ENCODE results near the gene RBM5.

The RBM5 gene

GRCh38 chr3:50160561-50160983 lies 71.9 kb downstream of the RBM5 start:
- no peak for DNase-seq (ENCODE audit: low read depth in 2 of 2)

DNA sequence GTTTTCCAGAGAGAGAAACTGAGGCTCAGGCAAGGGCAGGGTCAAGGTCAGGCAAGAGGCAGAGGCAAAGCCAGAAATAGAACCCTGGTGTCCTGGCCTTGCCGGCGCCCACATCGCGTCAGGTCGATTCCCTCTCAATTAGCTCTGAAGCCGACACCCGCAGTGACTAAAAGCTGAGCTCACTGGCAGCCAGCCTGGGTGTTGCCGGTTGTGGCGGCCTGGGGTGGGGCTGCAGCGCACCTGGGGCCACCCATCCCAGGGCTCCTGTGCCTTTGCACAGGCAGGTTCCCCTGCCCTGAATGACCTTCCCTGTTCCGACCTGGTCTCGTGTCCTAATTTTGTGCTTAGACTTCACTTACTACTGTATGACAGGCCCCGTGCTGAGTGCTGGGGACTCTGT lies 72.6 kb downstream of the RBM5 start:
- no peak for DNase-seq (ENCODE audit: low read depth in 2 of 2)

GRCh38 chr3:50162034-50162883 lies 73.5 kb downstream of the RBM5 start:
- no peak for DNase-seq (ENCODE audit: low read depth in 2 of 2)

- no peak for DNase-seq (ENCODE audit: low read depth in 2 of 2)
Measured at GRCh38 chr3:50163572-50164455, 75.1 kb downstream of the RBM5 start.

DNA sequence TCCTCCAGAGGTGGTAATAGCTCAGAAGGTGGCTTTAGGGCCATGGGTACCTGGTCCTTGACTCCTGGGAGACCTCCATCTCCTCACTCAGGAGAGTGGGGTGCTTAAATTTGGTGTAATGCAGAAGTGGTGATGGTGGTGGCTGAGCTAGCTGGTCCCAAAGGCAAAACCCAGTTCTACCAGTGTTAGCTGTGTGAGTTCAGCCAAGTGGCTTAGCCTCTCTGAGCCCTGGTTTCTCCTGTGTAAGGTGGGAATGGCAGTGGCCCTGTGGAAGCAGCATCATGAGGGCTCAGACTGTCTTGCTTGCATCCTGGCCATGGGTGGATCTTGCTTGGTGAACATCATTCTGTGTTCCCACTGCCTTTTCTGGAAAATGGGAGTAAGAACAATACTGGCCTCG lies 75.8 kb downstream of the RBM5 start:
- DNase-seq (ENCODE audit: low read depth in 2 of 2) = no peak

- no peak for DNase-seq (ENCODE audit: low read depth in 2 of 2)
Measured at GRCh38 chr3:50164984-50165909, 76.5 kb downstream of the RBM5 start.

DNA sequence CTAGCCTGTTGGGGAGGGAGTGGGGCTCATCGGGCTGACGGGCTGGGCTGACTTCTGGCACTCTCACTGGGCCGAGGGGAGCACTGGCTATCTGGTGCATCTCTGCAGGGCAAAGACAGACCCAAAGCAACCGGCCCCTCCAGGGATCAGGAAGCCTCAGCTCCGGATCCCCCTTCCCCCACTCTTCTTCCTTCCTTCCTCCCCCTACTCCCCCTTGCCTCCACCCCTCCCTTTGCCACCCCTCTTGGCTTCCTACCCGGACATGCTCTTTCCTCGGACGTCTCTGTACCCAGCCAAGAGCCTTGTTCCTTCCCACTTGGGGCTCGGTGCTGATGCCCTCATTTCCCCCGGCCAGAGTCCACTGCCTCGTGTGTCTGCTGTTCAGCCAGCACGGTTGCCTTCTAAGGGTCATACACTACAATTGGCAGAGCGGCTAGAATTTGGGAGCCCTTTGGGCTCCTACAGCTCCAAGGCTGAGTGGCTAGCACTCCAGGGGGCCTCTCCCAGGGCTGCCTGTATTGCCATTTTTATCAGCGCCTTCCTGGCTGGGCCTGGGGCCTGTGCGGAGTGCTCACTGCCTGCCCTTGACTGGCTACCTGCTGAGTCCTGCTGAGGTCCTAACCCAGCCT lies 77.3 kb downstream of the RBM5 start:
- DNase-seq (ENCODE audit: low read depth in 2 of 2) = no peak

DNA sequence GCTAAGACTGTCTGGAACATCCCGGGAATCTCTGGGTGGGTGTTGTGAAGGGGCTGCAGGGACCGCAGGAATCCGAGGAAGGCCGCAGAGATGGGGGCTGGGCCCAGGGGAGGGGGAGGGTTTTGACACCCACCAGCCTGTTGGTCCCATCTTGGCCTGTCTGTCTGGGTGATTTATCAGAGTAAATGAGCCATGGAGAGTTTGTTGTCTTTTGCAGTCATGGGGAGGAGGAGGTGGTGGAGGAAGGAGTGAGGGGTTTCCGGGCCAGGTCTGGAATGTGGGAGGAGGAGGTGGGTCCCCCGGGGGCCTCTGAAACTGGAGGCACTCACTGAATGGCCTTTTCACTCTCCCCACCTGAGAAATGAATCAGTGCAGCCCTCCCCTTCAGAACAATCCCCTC lies 77.9 kb downstream of the RBM5 start:
- no peak for DNase-seq (ENCODE audit: low read depth in 2 of 2)

- no peak for DNase-seq (ENCODE audit: low read depth in 2 of 2)
Measured at GRCh38 chr3:50167069-50167840, 78.5 kb downstream of the RBM5 start.

GRCh38 chr3:50167841-50168209 lies 79.1 kb downstream of the RBM5 start:
- DNase-seq (ENCODE audit: low read depth in 2 of 2) = no peak

GRCh38 chr3:50168388-50168787 lies 79.7 kb downstream of the RBM5 start:
- no peak for DNase-seq (ENCODE audit: low read depth in 2 of 2)
